GM18907 (cell line): ENCODE measurements around the gene CCDC50.

Experiments used
- ATAC-seq: cut with Tn5 transposase; IDR thresholded peaks from one replicate; pipeline ENCODE4 v1.9.1; 2021; ENCODE audit warnings: mild to moderate bottlenecking, moderate library complexity; ENCODE audit not compliant: unreplicated experiment

Gene CCDC50

GRCh38 chr3:191328962-191329653, at the start of gene CCDC50:
Gene CCDC50, plus strand, starts transcription at chr3:191329394. Its CDS starts 281 bp downstream, at chr3:191329675.
- ATAC-seq = peak; percentile 83

GRCh38 chr3:191280111-191280510, 49.1 kb upstream of the CCDC50 start:
- no peak for ATAC-seq

- ATAC-seq = no peak
Measured at GRCh38 chr3:191280882-191281281, 48.3 kb upstream of the CCDC50 start.

GRCh38 chr3:191282251-191283185, 46.7 kb upstream of the CCDC50 start:
- ATAC-seq = peak; percentile 16

GRCh38 chr3:191283400-191283799, 45.8 kb upstream of the CCDC50 start:
- peak; percentile 67 for ATAC-seq

GRCh38 chr3:191290311-191291025, 38.7 kb upstream of the CCDC50 start:
- ATAC-seq = peak; percentile 88

- ATAC-seq = no peak
Measured at GRCh38 chr3:191292243-191293015, 36.8 kb upstream of the CCDC50 start.

GRCh38 chr3:191294291-191294690, 34.9 kb upstream of the CCDC50 start:
- no peak for ATAC-seq

GRCh38 chr3:191296041-191296541, 33.1 kb upstream of the CCDC50 start:
- ATAC-seq = peak; percentile 89

GRCh38 chr3:191298846-191299245, 30.3 kb upstream of the CCDC50 start:
- ATAC-seq = no peak

GRCh38 chr3:191300422-191300821, 28.8 kb upstream of the CCDC50 start:
- peak; percentile 29 for ATAC-seq

- peak; percentile 76 for ATAC-seq
Measured at GRCh38 chr3:191301017-191301416, 28.2 kb upstream of the CCDC50 start.

- ATAC-seq = no peak
Measured at GRCh38 chr3:191301782-191302411, 27.3 kb upstream of the CCDC50 start.

- ATAC-seq = no peak
Measured at GRCh38 chr3:191302451-191302850, 26.7 kb upstream of the CCDC50 start.

GRCh38 chr3:191303596-191303995, 25.6 kb upstream of the CCDC50 start:
- no peak for ATAC-seq

GRCh38 chr3:191306428-191306827, 22.8 kb upstream of the CCDC50 start:
- ATAC-seq = no peak

GRCh38 chr3:191307341-191307740, 21.9 kb upstream of the CCDC50 start:
- no peak for ATAC-seq

GRCh38 chr3:191313296-191313695, 15.9 kb upstream of the CCDC50 start:
- no peak for ATAC-seq

GRCh38 chr3:191314109-191314728, 15.0 kb upstream of the CCDC50 start:
- no peak for ATAC-seq
